Fibroblast of villous mesenchyme (primary cell): ENCODE results near the gene CEP97. TPM values are rescaled to one million over a fixed set of nuclear protein-coding genes. Genes with fewer than 3 reads are reported as not detected.
A peak's percentile ranks its signal among the peaks of the same experiment; 100 is the strongest.
"Not testable (repeated sequence)": the region's sequence is repeated elsewhere in the genome, so short reads cannot be mapped to it uniquely, and the experiment has no call there.

Source experiments
- DNase-seq: peaks from one replicate; pipeline ENCODE4 v3.0.0-alpha.2; 2010; ENCODE audit warnings: low read depth
- H3K4me3 ChIP-seq: 2 replicates; pipeline ENCODE4 v1.5.1; 2011; ENCODE audit warnings: low read depth, mild to moderate bottlenecking, low read length
- CTCF ChIP-seq: IDR thresholded peaks from 2 replicates; pipeline ENCODE4 v1.5.1; 2012; ENCODE audit warnings: low read depth, mild to moderate bottlenecking, low read length; ENCODE audit not compliant: insufficient read depth
- total RNA-seq: library from RNA; depleted of rRNA; stranded (reverse); fragments of >200 nt; gene quantifications from 2 replicates; pipeline ENCODE4 v1.2.3, GENCODE V29; 2012

Gene CEP97
- total RNA-seq, 1 donor: 24.6 TPM

GRCh38 chr3:101693540-101693939, 30.9 kb upstream of the CEP97 start:
- DNase-seq: peak; percentile 61
- peak; percentile 64 for TF ChIP-seq CTCF
- not testable (repeated sequence) for H3K4me3 ChIP-seq

GRCh38 chr3:101694836-101695235, 29.6 kb upstream of the CEP97 start:
- DNase-seq: not testable (repeated sequence)

GRCh38 chr3:101695779-101696372, 28.5 kb upstream of the CEP97 start:
- peak; percentile 65 for TF ChIP-seq CTCF
- DNase-seq: peak; percentile 65
- H3K4me3 ChIP-seq: no peak overlapping the region

More at GRCh38 chr3:101694836-101695235, 29.6 kb upstream of the CEP97 start:
- H3K4me3 ChIP-seq: not testable (repeated sequence)

GRCh38 chr3:101701696-101702634, 22.4 kb upstream of the CEP97 start:
- no peak for TF ChIP-seq CTCF
- H3K4me3 ChIP-seq: no peak overlapping the region
- no peak for DNase-seq

- no peak for TF ChIP-seq CTCF
- DNase-seq: no peak
- no peak overlapping the region for H3K4me3 ChIP-seq
These were observed 21.7 kb upstream of the CEP97 start for GRCh38 chr3:101702726-101703125.

GRCh38 chr3:101703169-101703568, 21.2 kb upstream of the CEP97 start:
- DNase-seq: no peak
- no peak overlapping the region for H3K4me3 ChIP-seq
- no peak for TF ChIP-seq CTCF

- DNase-seq, H3K4me3 ChIP-seq: not testable (repeated sequence)
These were observed 19.8 kb upstream of the CEP97 start for GRCh38 chr3:101704639-101705038.

- no peak overlapping the region for H3K4me3 ChIP-seq
- no peak for TF ChIP-seq CTCF
- DNase-seq: no peak
These were observed 15.3 kb upstream of the CEP97 start for GRCh38 chr3:101709126-101709525.
